Fibroblast of lung (primary cell): Measurements from ENCODE around the gene TGFBR3. TPM values are rescaled to one million over a fixed set of nuclear protein-coding genes. Genes with fewer than 3 reads are reported as not detected.

Experiments used
- DNase-seq, 2 donors: peaks; one replicate each; pipeline versions ENCODE4 v3.0.0 to v3.0.0-alpha.2; 2010; ENCODE audit warnings: low read depth in 2 of 2
- H2AFZ ChIP-seq: 2 replicates; pipeline ENCODE4 v1.5.1; 2012; ENCODE audit warnings: low read length, control low read depth, inconsistent platforms
- H3K27ac ChIP-seq: 2 replicates; pipeline ENCODE4 v1.5.1; 2011; ENCODE audit warnings: low read length, control low read depth; ENCODE audit not compliant: insufficient read depth
- H3K27me3 ChIP-seq: 2 replicates; pipeline ENCODE4 v1.5.1; 2011; ENCODE audit warnings: mild to moderate bottlenecking, low read length; ENCODE audit not compliant: control insufficient read depth, insufficient read depth
- H3K36me3 ChIP-seq: 2 replicates; pipeline ENCODE4 v1.5.1; 2011; ENCODE audit warnings: low read length; ENCODE audit not compliant: control insufficient read depth, insufficient read depth
- H3K4me1 ChIP-seq: 2 replicates; pipeline ENCODE4 v1.5.1; 2011; ENCODE audit warnings: low read length; ENCODE audit not compliant: control insufficient read depth, insufficient read depth; ENCODE audit errors: extremely low read depth
- H3K4me2 ChIP-seq: 2 replicates; pipeline ENCODE4 v1.5.1; 2011; ENCODE audit warnings: low read length, control low read depth; ENCODE audit not compliant: insufficient read depth; ENCODE audit errors: extremely low read depth
- H3K4me3 ChIP-seq, 4 experiments: fragments of 200-600 bp in 1 of 4; sonication (generic) in 1 of 4; replicated peaks in 1 of 4; 2 replicates each; pipeline ENCODE4 v1.5.1; 2011 to 2016; ENCODE audit warnings: low read length in 4 of 4, low read depth in 3 of 4, mild to moderate bottlenecking in 3 of 4, control low read depth in 2 of 4, inconsistent platforms in 1 of 4, mixed read lengths in 1 of 4; ENCODE audit not compliant: insufficient read depth in 1 of 4; ENCODE audit errors: control extremely low read depth in 1 of 4
- H3K79me2 ChIP-seq: 2 replicates; pipeline ENCODE4 v1.5.1; 2012; ENCODE audit warnings: mild to moderate bottlenecking, low read length, inconsistent platforms; ENCODE audit not compliant: control insufficient read depth, insufficient read depth
- H3K9ac ChIP-seq: 2 replicates; pipeline ENCODE4 v1.5.1; 2011; ENCODE audit warnings: mild to moderate bottlenecking, low read length, control low read depth; ENCODE audit not compliant: insufficient read depth
- H3K9me3 ChIP-seq: 2 replicates; pipeline ENCODE4 v1.5.1; 2012; ENCODE audit warnings: low read depth, low read length; ENCODE audit not compliant: control insufficient read depth, insufficient read depth
- H4K20me1 ChIP-seq: 2 replicates; pipeline ENCODE4 v1.5.1; 2011; ENCODE audit warnings: low read length; ENCODE audit not compliant: control insufficient read depth, insufficient read depth; ENCODE audit errors: extremely low read depth
- EZH2 ChIP-seq: IDR thresholded peaks from 2 replicates; pipeline ENCODE4 v1.5.1; 2012; ENCODE audit warnings: low read length, control low read depth, mild to moderate bottlenecking; ENCODE audit errors: missing control alignments
- polyA plus RNA-seq, 2 donors: library from polyadenylated mRNA; depleted of rRNA in 1 of 2; stranded (reverse) in 1 of 2; unstranded in 1 of 2; fragments of >200 nt; gene quantifications; 2 replicates each; pipeline ENCODE4 v1.2.1, GENCODE V29; 2011 to 2012; ENCODE audit warnings: missing spikeins in 1 of 2
- total RNA-seq: library from RNA; depleted of rRNA; stranded (reverse); fragments of >200 nt; gene quantifications from 2 replicates; pipeline ENCODE4 v1.2.1, GENCODE V29; 2014
- TF ChIP-seq, protein P1 (sequence below), 2 donors: IDR thresholded peaks in 1 of 2; conservative IDR thresholded peaks in 1 of 2; 1 replicate in 1 of 2; 2 replicates in 1 of 2; pipeline ENCODE4 v1.5.1; 2011 to 2012; ENCODE audit warnings: low read length in 2 of 2, control low read depth in 1 of 2, inconsistent platforms in 1 of 2, low read depth in 1 of 2, mild to moderate bottlenecking in 1 of 2

The TGFBR3 gene
- total and polyA plus RNA-seq, 2 donors (not counting 1 experiment from before 2014, with no cell fraction given) = 68.3 to 98.1 TPM

DNA sequence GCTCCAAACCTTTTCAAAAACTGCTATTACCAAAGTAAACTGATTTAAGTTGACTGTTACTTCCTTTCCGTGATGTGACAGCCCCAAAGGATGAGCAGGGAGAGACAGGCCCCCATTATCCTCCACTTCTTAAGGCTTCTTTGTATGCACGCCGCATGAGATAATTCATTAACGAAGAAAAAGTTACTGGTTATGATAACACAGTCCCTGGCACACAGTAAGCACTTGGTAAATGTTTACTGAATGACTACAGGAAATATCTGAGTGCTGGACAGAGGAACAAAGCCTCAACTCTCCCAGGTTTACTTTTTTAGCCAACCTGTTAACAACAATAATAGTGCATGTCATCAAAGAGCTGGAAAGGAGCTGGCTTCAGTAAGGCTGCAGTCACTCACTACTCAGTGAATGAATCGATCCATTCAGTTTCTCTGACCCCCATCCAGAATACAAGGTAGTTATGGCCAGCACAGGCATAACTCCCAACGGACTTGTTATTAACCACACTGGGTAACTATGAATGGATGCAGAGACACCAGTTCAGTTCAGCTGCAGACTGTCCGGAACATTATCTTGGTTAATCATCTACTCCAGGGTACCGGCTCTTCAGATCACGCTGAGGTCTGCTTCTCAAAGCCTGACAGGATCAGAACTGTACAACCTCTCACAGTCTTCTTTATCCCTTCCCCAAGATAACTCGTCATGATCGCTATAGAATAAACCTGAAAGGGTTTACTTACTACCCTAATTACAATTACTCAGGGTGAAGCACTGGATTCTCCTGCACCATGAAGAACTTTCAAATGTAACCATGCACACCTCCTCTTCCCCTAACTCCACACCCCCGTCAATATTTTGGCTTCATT lies 58.3 kb downstream of the TGFBR3 start:
- H3K27ac ChIP-seq = peak overlapping the region; percentile 10
- no peaks in the 10 kb centered on the region for H4K20me1 ChIP-seq
- H3K4me2 ChIP-seq = peak overlapping the region; percentile 11
- no peak overlapping the region for H3K9ac ChIP-seq
- peaks cover 14% of the 10 kb centered on the region for H3K79me2 ChIP-seq
- H3K9me3 ChIP-seq = no peaks in the 10 kb centered on the region
- no peak overlapping the region for H2AFZ ChIP-seq
- no peak for DNase-seq
- no peaks in the 10 kb centered on the region for H3K36me3 ChIP-seq
- peaks cover 13% of the 10 kb centered on the region for H3K4me1 ChIP-seq
- H3K4me3 ChIP-seq = no peak overlapping the region
- no peaks in the 10 kb centered on the region for H3K27me3 ChIP-seq
- TF ChIP-seq, protein P1, sequence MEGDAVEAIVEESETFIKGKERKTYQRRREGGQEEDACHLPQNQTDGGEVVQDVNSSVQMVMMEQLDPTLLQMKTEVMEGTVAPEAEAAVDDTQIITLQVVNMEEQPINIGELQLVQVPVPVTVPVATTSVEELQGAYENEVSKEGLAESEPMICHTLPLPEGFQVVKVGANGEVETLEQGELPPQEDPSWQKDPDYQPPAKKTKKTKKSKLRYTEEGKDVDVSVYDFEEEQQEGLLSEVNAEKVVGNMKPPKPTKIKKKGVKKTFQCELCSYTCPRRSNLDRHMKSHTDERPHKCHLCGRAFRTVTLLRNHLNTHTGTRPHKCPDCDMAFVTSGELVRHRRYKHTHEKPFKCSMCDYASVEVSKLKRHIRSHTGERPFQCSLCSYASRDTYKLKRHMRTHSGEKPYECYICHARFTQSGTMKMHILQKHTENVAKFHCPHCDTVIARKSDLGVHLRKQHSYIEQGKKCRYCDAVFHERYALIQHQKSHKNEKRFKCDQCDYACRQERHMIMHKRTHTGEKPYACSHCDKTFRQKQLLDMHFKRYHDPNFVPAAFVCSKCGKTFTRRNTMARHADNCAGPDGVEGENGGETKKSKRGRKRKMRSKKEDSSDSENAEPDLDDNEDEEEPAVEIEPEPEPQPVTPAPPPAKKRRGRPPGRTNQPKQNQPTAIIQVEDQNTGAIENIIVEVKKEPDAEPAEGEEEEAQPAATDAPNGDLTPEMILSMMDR (conservative IDR thresholded peaks at IDR 0.05 in 1 of 2, IDR thresholded peaks at IDR 0.05 in 1 of 2; ENCODE audit: low read depth in 1 of 2, low read length in 2 of 2) = no peak
- no peak for TF ChIP-seq EZH2

DNA sequence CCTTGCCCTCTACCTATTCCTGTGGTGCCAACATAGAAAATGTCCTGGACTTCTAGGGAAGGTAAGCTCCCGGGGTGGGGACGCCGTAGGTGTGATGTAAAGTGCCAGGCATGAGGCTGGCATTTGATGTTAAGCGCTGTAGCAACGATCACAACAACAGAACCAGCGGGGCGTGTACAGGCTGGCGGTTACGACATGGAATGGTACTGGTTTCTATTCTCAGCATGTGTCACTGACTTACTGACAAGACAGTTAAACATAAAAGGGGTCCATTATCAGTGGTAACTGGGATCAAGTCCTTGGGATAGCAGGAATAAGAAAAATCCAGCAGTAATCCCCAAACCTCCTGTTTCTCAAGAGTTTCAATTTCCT lies 58.9 kb downstream of the TGFBR3 start:
- no peak for DNase-seq
- Histone ChIP-seq H3K4me2 (peak overlapping the region; percentile 11), H3K27me3 (no peaks in the 10 kb centered on the region), H3K27ac (peak overlapping the region; percentile 8), H3K9me3 (no peaks in the 10 kb centered on the region), H3K9ac (no peak overlapping the region), H3K36me3 (no peaks in the 10 kb centered on the region), H2AFZ (no peak overlapping the region), H3K4me3 (no peak overlapping the region), H3K79me2 (peaks cover 14% of the 10 kb centered on the region), H4K20me1 (no peaks in the 10 kb centered on the region), H3K4me1 (peaks cover 13% of the 10 kb centered on the region)
- no peak for TF ChIP-seq EZH2
- TF ChIP-seq, protein P1 (conservative IDR thresholded peaks at IDR 0.05 in 1 of 2, IDR thresholded peaks at IDR 0.05 in 1 of 2; ENCODE audit: low read depth in 1 of 2, low read length in 2 of 2) = no peak

DNA sequence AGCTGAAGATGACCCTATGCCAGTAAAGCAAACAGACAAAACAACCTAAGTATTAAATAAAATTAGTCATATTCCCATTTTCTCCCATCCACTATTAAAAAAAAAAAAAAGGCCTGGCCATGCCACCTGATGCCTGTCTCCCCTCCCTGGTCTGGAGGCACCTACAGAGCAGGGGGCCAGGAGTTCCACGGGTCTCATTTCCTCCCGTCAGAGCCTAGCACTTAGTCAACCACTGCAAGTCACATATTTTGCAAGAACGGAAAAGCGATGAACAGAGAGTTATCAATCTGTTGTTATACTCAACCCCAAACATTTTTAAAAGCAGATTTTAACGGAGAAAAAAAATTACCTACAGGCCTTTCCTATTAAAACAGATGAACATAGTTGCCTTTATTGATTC lies 59.3 kb downstream of the TGFBR3 start:
- Histone ChIP-seq H3K4me2 (no peak overlapping the region), H3K9ac (no peak overlapping the region), H3K27me3 (no peaks in the 10 kb centered on the region), H3K4me1 (peaks cover 13% of the 10 kb centered on the region), H3K79me2 (peaks cover 14% of the 10 kb centered on the region), H4K20me1 (no peaks in the 10 kb centered on the region), H3K36me3 (no peaks in the 10 kb centered on the region), H2AFZ (no peak overlapping the region), H3K4me3 (no peak overlapping the region), H3K27ac (peak overlapping the region; percentile 8), H3K9me3 (no peaks in the 10 kb centered on the region)
- DNase-seq = no peak
- TF ChIP-seq, protein P1 (conservative IDR thresholded peaks at IDR 0.05 in 1 of 2, IDR thresholded peaks at IDR 0.05 in 1 of 2; ENCODE audit: low read depth in 1 of 2, low read length in 2 of 2) = no peak
- no peak for TF ChIP-seq EZH2
